Type B pancreatic cell (in vitro differentiated cells): ENCODE data around the gene C11orf54. TPM values are rescaled to one million over a fixed set of nuclear protein-coding genes. Genes with fewer than 3 reads are reported as not detected.

Experiments
- DNase-seq: peaks from one replicate; pipeline ENCODE4 v3.0.0; 2021; ENCODE audit warnings: mixed read lengths; ENCODE audit not compliant: unreplicated experiment; ENCODE audit errors: extremely low spot score
- H3K27ac Mint-ChIP-seq: 2 replicates; pipeline ENCODE4 v1.8.0; 2021; ENCODE audit warnings: mild to moderate bottlenecking, mixed read lengths
- H3K27me3 Mint-ChIP-seq: 2 replicates; pipeline ENCODE4 v1.8.0; 2021; ENCODE audit warnings: mixed read lengths
- H3K36me3 Mint-ChIP-seq: 2 replicates; pipeline ENCODE4 v1.8.0; 2021; ENCODE audit warnings: mixed read lengths
- H3K4me1 Mint-ChIP-seq: one replicate; pipeline ENCODE4 v1.8.0; 2021; ENCODE audit warnings: mixed read lengths; ENCODE audit not compliant: unreplicated experiment
- H3K4me3 Mint-ChIP-seq: 2 replicates; pipeline ENCODE4 v1.8.0; 2021; ENCODE audit warnings: mild to moderate bottlenecking, mixed read lengths
- H3K9me3 Mint-ChIP-seq: 2 replicates; pipeline ENCODE4 v1.8.0; 2021; ENCODE audit warnings: mixed read lengths
- total RNA-seq: library from RNA; stranded (reverse); gene quantifications from 2 replicates; pipeline ENCODE4 v1.2.1, GENCODE V29; 2021; ENCODE audit warnings: low replicate concordance
- TF ChIP-seq, protein P1 (sequence below): fragments of 200-600 bp; sonication (generic); conservative IDR thresholded peaks from 2 replicates; pipeline ENCODE4 v1.5.0; 2021; ENCODE audit warnings: antibody characterized with exemption, mild to moderate bottlenecking

The C11orf54 gene
- total RNA-seq, 1 donor from 2014 or later: 29.9 TPM

DNA sequence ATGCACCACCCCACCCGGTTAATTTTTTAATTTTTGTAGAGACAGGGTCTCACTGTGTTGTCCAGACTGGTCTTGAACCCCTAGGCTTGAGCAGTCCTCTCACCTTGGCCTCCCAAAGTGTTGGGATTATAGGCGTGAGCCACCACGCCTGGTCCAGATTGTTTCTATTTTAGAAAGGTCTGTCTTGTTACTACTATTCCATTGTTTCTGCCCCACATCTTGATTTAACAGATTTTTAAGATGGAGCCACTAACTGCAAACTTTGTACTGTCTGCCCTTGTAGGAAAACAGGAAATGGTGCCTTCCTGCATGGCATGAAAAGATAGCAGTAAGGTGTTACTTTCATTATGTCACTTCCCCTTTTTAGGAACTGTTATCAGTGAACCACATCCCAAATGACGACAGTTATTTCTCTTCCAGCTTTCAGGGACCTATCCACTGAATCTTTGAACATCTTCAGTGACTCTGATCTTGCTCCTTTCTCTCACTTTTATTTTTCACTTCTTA is 23.4 kb upstream of the C11orf54 start:
- Mint-ChIP-seq H3K27me3 (no peaks in the 10 kb centered on the region), H3K4me1 (no peaks in the 10 kb centered on the region), H3K4me3 (no peak overlapping the region), H3K9me3 (no peaks in the 10 kb centered on the region), H3K36me3 (peaks cover 36% of the 10 kb centered on the region), H3K27ac (no peak overlapping the region)
- TF ChIP-seq, protein P1, sequence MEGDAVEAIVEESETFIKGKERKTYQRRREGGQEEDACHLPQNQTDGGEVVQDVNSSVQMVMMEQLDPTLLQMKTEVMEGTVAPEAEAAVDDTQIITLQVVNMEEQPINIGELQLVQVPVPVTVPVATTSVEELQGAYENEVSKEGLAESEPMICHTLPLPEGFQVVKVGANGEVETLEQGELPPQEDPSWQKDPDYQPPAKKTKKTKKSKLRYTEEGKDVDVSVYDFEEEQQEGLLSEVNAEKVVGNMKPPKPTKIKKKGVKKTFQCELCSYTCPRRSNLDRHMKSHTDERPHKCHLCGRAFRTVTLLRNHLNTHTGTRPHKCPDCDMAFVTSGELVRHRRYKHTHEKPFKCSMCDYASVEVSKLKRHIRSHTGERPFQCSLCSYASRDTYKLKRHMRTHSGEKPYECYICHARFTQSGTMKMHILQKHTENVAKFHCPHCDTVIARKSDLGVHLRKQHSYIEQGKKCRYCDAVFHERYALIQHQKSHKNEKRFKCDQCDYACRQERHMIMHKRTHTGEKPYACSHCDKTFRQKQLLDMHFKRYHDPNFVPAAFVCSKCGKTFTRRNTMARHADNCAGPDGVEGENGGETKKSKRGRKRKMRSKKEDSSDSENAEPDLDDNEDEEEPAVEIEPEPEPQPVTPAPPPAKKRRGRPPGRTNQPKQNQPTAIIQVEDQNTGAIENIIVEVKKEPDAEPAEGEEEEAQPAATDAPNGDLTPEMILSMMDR: no peak
- no peak for DNase-seq

DNA sequence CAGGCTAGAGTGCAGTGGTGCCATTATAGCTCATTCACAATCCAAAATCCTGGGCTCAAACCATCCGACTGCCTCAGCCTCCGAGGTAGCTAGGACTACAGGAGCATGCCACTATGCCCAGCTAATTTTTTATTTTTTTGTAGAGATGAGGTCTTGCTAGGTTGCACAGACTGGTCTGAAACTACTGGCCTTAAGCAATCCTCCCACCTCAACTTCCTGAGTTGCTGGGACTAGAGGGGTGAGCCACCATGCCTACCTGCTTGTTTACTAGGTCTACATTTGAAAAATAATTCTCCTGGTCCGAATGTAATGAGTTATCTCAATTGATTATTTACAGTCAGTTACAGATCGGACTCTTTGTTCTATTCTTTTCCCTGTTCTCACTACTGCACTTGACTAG is 22.2 kb upstream of the C11orf54 start:
- no peaks in the 10 kb centered on the region for H3K4me1 Mint-ChIP-seq
- TF ChIP-seq, protein P1: no peak
- no peak overlapping the region for H3K27ac Mint-ChIP-seq
- no peak overlapping the region for H3K4me3 Mint-ChIP-seq
- no peaks in the 10 kb centered on the region for H3K27me3 Mint-ChIP-seq
- no peaks in the 10 kb centered on the region for H3K9me3 Mint-ChIP-seq
- DNase-seq: no peak
- H3K36me3 Mint-ChIP-seq: peaks cover 28% of the 10 kb centered on the region

GRCh38 chr11:93720522-93720921 is 20.9 kb upstream of the C11orf54 start:
- H3K4me1 Mint-ChIP-seq: no peaks in the 10 kb centered on the region
- H3K4me3 Mint-ChIP-seq: no peak overlapping the region
- H3K27me3 Mint-ChIP-seq: no peaks in the 10 kb centered on the region
- H3K27ac Mint-ChIP-seq: no peak overlapping the region
- TF ChIP-seq, protein P1: no peak
- no peaks in the 10 kb centered on the region for H3K9me3 Mint-ChIP-seq
- no peak for DNase-seq
- H3K36me3 Mint-ChIP-seq: peaks cover 28% of the 10 kb centered on the region

DNA sequence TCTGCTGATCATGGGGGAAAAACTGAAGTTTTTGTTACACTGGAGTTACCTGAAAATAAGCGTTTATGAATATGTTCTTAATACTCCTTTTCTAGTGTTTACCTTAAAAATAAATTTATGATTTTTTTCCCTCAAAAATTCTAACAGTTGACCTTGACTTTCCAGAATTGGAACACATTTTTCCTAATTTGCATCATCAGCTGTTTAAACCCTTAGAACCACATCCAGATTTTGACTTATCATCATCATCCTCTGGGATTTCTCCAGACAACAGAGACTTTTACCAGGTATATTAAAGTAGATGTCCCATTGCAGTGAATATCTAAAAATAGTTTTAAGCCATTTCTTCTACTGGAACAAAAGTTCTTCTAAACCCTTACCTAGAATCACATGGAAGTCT is 17.4 kb upstream of the C11orf54 start:
- Mint-ChIP-seq H3K36me3 (peaks cover 18% of the 10 kb centered on the region), H3K9me3 (no peaks in the 10 kb centered on the region), H3K4me1 (no peaks in the 10 kb centered on the region), H3K27ac (no peak overlapping the region), H3K27me3 (no peaks in the 10 kb centered on the region), H3K4me3 (no peak overlapping the region)
- no peak for DNase-seq
- TF ChIP-seq, protein P1: no peak

DNA sequence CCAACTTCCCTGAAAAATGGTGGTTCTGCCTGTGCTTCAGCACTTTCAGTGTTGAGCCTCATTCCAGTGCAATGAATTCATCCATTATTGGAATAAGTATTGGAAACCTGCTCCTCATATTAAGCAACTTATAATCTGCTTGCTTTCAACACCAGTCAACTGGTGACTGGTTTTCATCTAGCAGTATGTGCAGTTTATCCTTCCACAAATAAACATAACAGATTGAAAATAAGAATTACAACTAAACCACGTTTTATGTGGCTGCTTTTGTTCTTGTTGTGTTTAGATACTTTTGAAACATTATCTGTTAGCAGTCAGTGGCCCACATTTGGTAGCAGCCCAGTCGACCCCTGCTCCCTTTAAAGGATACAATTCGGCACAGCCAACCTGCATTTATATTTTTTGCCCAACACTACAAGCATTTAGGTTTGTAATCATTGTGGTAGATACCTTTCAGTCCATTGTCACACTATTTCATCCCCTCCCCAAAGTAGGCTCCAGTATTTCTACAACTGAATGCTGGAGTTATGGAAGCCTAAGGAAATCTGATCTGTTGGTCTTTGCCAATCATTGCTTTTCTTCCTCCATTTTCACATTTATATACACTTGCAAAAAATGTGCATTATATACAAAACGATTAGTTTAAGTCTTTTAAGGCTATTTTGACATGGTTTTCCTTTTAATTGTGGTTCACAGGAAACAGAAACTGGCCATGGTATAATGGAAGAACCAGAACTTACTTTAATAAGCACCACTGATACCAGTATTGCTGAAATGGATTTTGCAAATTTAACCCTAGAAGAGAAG is 13.3 kb upstream of the C11orf54 start:
- no peaks in the 10 kb centered on the region for H3K9me3 Mint-ChIP-seq
- peaks cover 2% of the 10 kb centered on the region for H3K4me1 Mint-ChIP-seq
- TF ChIP-seq, protein P1: no peak
- H3K27me3 Mint-ChIP-seq: no peaks in the 10 kb centered on the region
- no peak overlapping the region for H3K27ac Mint-ChIP-seq
- H3K4me3 Mint-ChIP-seq: no peak overlapping the region
- peaks cover 35% of the 10 kb centered on the region for H3K36me3 Mint-ChIP-seq
- no peak for DNase-seq
